CD14-positive monocyte (primary cell): ENCODE measurements around the gene EGFR. TPM values are rescaled to one million over a fixed set of nuclear protein-coding genes. Genes with fewer than 3 reads are reported as not detected.

Experiments used
- DNase-seq, 3 donors: peaks; one replicate each; pipeline ENCODE4 v3.0.0-alpha.2; 2011 to 2022
- H2AFZ ChIP-seq: 2 replicates; pipeline ENCODE4 v1.6.0; 2012; ENCODE audit warnings: mild to moderate bottlenecking, low read depth, low read length, inconsistent platforms; ENCODE audit not compliant: insufficient read depth, poor library complexity, severe bottlenecking
- H3K27ac ChIP-seq, 2 donors: 1 replicate in 1 of 2; 2 replicates in 1 of 2; pipeline ENCODE4 v1.5.1; 2012 to 2013; ENCODE audit warnings: low read length in 2 of 2, control low read depth in 1 of 2, inconsistent platforms in 1 of 2, low read depth in 1 of 2, mild to moderate bottlenecking in 1 of 2
- H3K27me3 ChIP-seq, 2 donors: one replicate each; pipeline versions ENCODE4 v1.6.0 to v1.6.1; 2011 to 2013; ENCODE audit warnings: low read length in 2 of 2; ENCODE audit not compliant: control insufficient read depth in 2 of 2, insufficient read depth in 2 of 2
- H3K36me3 ChIP-seq, 2 donors: replicated peaks in 1 of 2; 1 replicate in 1 of 2; 2 replicates in 1 of 2; pipeline versions ENCODE4 v1.5.1 to v1.6.1; 2012 to 2013; ENCODE audit warnings: low read length in 2 of 2, control low read depth in 1 of 2, inconsistent platforms in 1 of 2, mild to moderate bottlenecking in 1 of 2; ENCODE audit not compliant: insufficient read depth in 2 of 2, control insufficient read depth in 1 of 2
- H3K4me1 ChIP-seq, 2 donors: 1 replicate in 1 of 2; 2 replicates in 1 of 2; pipeline versions ENCODE4 v1.5.1 to v1.6.1; 2012 to 2013; ENCODE audit warnings: low read length in 2 of 2, control low read depth in 1 of 2, inconsistent platforms in 1 of 2, mild to moderate bottlenecking in 1 of 2, moderate library complexity in 1 of 2; ENCODE audit not compliant: insufficient read depth in 2 of 2, control insufficient read depth in 1 of 2
- H3K4me2 ChIP-seq: replicated peaks from 2 replicates; pipeline ENCODE3; 2012; ENCODE audit warnings: low read length, moderate library complexity, mild to moderate bottlenecking; ENCODE audit not compliant: poor library complexity, severe bottlenecking; ENCODE audit errors: extremely low read depth
- H3K4me3 ChIP-seq, 3 experiments: fragments of 200-600 bp in 1 of 3; sonication (generic) in 1 of 3; replicated peaks in 1 of 3; 1 replicate in 2 of 3; 2 replicates in 1 of 3; pipeline ENCODE4 v1.5.1; 2011 to 2013; ENCODE audit warnings: low read length in 3 of 3, mild to moderate bottlenecking in 3 of 3, control low read depth in 2 of 3, low read depth in 2 of 3, inconsistent platforms in 1 of 3, moderate library complexity in 1 of 3
- H3K79me2 ChIP-seq: 2 replicates; pipeline ENCODE4 v1.6.0; 2012; ENCODE audit warnings: mild to moderate bottlenecking, control low read depth, inconsistent platforms, low read length, moderate library complexity; ENCODE audit not compliant: insufficient read depth
- H3K9ac ChIP-seq: 2 replicates; pipeline ENCODE4 v1.6.0; 2017; ENCODE audit warnings: low read length, mild to moderate bottlenecking; ENCODE audit not compliant: insufficient read depth, poor library complexity, severe bottlenecking
- H3K9me3 ChIP-seq, 2 donors: replicated peaks in 1 of 2; 1 replicate in 1 of 2; 2 replicates in 1 of 2; pipeline versions ENCODE4 v1.5.1 to v1.6.1; 2012 to 2013; ENCODE audit warnings: low read length in 2 of 2, control low read depth in 1 of 2; ENCODE audit not compliant: control insufficient read depth in 1 of 2, insufficient read depth in 1 of 2
- H4K20me1 ChIP-seq: 2 replicates; pipeline ENCODE4 v1.6.0; 2012; ENCODE audit warnings: mild to moderate bottlenecking, low read length, control low read depth, moderate library complexity; ENCODE audit not compliant: insufficient read depth
- H3K27ac Mint-ChIP-seq, 7 donors: one replicate each; pipeline ENCODE4 v1.8.0; 2020; ENCODE audit warnings: mild to moderate bottlenecking in 7 of 7, mixed read lengths in 7 of 7, moderate library complexity in 6 of 7, inconsistent platforms in 2 of 7
- H3K27me3 Mint-ChIP-seq, 3 donors: one replicate each; pipeline ENCODE4 v1.8.0; 2021 to 2022; ENCODE audit warnings: low read depth in 3 of 3, mild to moderate bottlenecking in 3 of 3, mixed read lengths in 3 of 3, moderate library complexity in 3 of 3, inconsistent platforms in 1 of 3
- H3K36me3 Mint-ChIP-seq, 2 donors: one replicate each; pipeline ENCODE4 v1.8.0; 2020; ENCODE audit warnings: mixed read lengths in 2 of 2, inconsistent platforms in 1 of 2, mild to moderate bottlenecking in 1 of 2
- H3K4me1 Mint-ChIP-seq: one replicate; pipeline ENCODE4 v1.8.0; 2020; ENCODE audit warnings: mild to moderate bottlenecking, mixed read lengths
- H3K4me3 Mint-ChIP-seq, 2 donors: one replicate each; pipeline ENCODE4 v1.8.0; 2020; ENCODE audit warnings: mild to moderate bottlenecking in 2 of 2, mixed read lengths in 2 of 2, moderate library complexity in 1 of 2
- H3K9me3 Mint-ChIP-seq, 7 donors: one replicate each; pipeline ENCODE4 v1.8.0; 2020 to 2022; ENCODE audit warnings: mixed read lengths in 7 of 7, mild to moderate bottlenecking in 6 of 7, moderate library complexity in 6 of 7, inconsistent platforms in 2 of 7
- CTCF ChIP-seq: fragments of 200-600 bp; IDR thresholded peaks from one replicate; pipeline ENCODE4 v1.8.0; 2022; ENCODE audit warnings: antibody characterized with exemption, mild to moderate bottlenecking
- WGBS: methylation state at CpG from one replicate; pipeline ENCODE4 v1.1.5; 2013; ENCODE audit warnings: missing lambda C conversion rate; ENCODE audit not compliant: insufficient coverage; 5-methylcytosine and 5-hydroxymethylcytosine counted together
- intact Hi-C, 2 donors: fragments of 100-400 bp; cut with micrococcal nuclease; formaldehyde crosslinking; loops; one replicate each; pipeline versions ENCODE4 v1.15.0 to v1.15.1; 2023
- polyA plus RNA-seq, 3 donors: library from polyadenylated mRNA; depleted of rRNA in 1 of 3; unstranded in 2 of 3; stranded (reverse) in 1 of 3; fragments of 300-500 nt in 2 of 3; fragments of >200 nt in 1 of 3; fragmentation: Illumina TruSeq in 2 of 3; gene quantifications; 1 replicate in 2 of 3; 2 replicates in 1 of 3; pipeline ENCODE4 v1.2.3, GENCODE V29; 2012 to 2021

EGFR gene
- polyA plus RNA-seq, 3 donors: not detected

- Histone ChIP-seq H3K4me2 (no peak overlapping the region), H3K27ac (no peak overlapping the region), H3K36me3 (no peaks in the 10 kb centered on the region), H3K9ac (no peak overlapping the region), H3K4me3 (no peak overlapping the region), H3K4me1 (no peaks in the 10 kb centered on the region), H3K79me2 (no peaks in the 10 kb centered on the region), H3K27me3 (no peaks in the 10 kb centered on the region), H4K20me1 (no peaks in the 10 kb centered on the region), H3K9me3 (peaks cover 0 to 7% of the 10 kb centered on the region in 2 donors), H2AFZ (no peak overlapping the region)
- Mint-ChIP-seq H3K27me3 (peaks cover 1 to 5% (median 3%) of the 10 kb centered on the region in 3 donors), H3K4me1 (no peaks in the 10 kb centered on the region), H3K27ac (no peak overlapping the region), H3K9me3 (peaks cover 0 to 8% (median 0%) of the 10 kb centered on the region in 7 donors), H3K36me3 (no peaks in the 10 kb centered on the region), H3K4me3 (no peak overlapping the region)
- intact Hi-C loops: no loop called here
- no peak for DNase-seq
- WGBS: 94% methylated on average over 10 of the region's 18 CpGs
- TF ChIP-seq CTCF: no peak
Observed at GRCh38 chr7:55177589-55178261, 158.9 kb downstream of the EGFR start.

- Mint-ChIP-seq H3K9me3 (peaks cover 0 to 7% (median 0%) of the 10 kb centered on the region in 7 donors), H3K27ac (no peak overlapping the region), H3K4me1 (no peaks in the 10 kb centered on the region), H3K36me3 (no peaks in the 10 kb centered on the region), H3K4me3 (no peak overlapping the region), H3K27me3 (peaks cover 1 to 5% (median 3%) of the 10 kb centered on the region in 3 donors)
- no peak for TF ChIP-seq CTCF
- Histone ChIP-seq H3K4me3 (no peak overlapping the region), H3K9me3 (peaks cover 0 to under 1% of the 10 kb centered on the region in 2 donors), H3K9ac (no peak overlapping the region), H3K36me3 (no peaks in the 10 kb centered on the region), H3K4me2 (no peak overlapping the region), H3K79me2 (no peaks in the 10 kb centered on the region), H3K27me3 (no peaks in the 10 kb centered on the region), H2AFZ (no peak overlapping the region), H3K4me1 (no peaks in the 10 kb centered on the region), H4K20me1 (no peaks in the 10 kb centered on the region), H3K27ac (no peak overlapping the region)
- intact Hi-C loops: no loop called here
- no peak for DNase-seq
- 89% methylated on average over 6 of the region's 8 CpGs for WGBS
Observed at GRCh38 chr7:55178292-55178862, 159.6 kb downstream of the EGFR start.
